ENCODE results near the gene ZNF273.

The ZNF273 gene

DNA sequence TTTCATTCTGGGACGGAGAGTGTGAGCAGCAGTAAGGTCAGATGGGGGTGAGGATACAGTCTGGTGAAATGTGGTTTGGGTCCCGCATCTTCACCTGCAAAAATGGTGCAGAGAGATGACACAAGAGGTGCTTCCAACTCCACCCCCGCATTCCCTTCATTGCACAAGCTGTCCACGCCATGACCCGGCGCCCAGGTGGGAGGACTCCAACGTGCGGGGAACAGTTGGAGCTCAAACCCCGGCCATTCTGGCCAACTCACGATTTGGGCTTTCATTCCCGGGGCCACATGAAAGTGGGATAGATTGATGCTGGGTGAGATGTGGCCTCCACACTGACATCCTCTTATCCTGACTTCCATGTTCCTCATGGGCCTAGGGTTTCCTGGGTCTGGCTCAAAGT lies 34.6 kb upstream of the ZNF273 start:
- TF ChIP-seq CTCF (IDR thresholded peaks at IDR 0.05; ENCODE audit: borderline replicate concordance, control extremely low read depth, extremely low read depth, insufficient read depth, missing control alignments) = no peak
- in situ Hi-C loops (cut with MboI; ENCODE audit: low sequenced_read_pairs, unreplicated experiment) = no loop called here
- no peak for DNase-seq (ENCODE audit: low spot score)

- no peak for TF ChIP-seq CTCF (IDR thresholded peaks at IDR 0.05; ENCODE audit: borderline replicate concordance, control extremely low read depth, extremely low read depth, insufficient read depth, missing control alignments)
- in situ Hi-C loops (cut with MboI; ENCODE audit: low sequenced_read_pairs, unreplicated experiment) = no loop called here
- peak; percentile 15 for DNase-seq (ENCODE audit: low spot score)
Observed at GRCh38 chr7:64869121-64869725, 33.9 kb upstream of the ZNF273 start.

GRCh38 chr7:64869912-64870562 lies 33.0 kb upstream of the ZNF273 start:
- peak; percentile 22 for DNase-seq (ENCODE audit: low spot score)
- no peak for TF ChIP-seq CTCF (IDR thresholded peaks at IDR 0.05; ENCODE audit: borderline replicate concordance, control extremely low read depth, extremely low read depth, insufficient read depth, missing control alignments)
- in situ Hi-C loops (cut with MboI; ENCODE audit: low sequenced_read_pairs, unreplicated experiment) = no loop called here

DNA sequence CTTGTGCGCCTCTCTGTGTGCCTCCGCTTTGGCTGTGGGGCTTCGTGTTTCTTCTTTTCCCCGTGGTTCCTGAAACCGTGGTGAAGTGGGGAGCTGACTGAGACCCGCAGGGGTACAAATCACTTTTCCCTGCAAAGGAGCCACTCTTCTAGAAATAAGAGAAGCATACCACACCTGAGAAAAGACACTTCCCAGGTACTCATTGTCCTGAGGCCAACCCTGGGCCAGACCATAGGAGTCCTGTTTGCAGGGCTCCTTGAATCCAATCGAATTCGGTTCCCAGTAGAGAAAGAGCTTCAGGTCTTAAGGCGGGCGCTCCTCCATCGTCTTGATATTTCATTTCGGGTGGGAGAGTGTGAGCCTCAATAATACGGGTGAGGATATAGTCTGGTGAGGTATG lies 32.4 kb upstream of the ZNF273 start:
- TF ChIP-seq CTCF (IDR thresholded peaks at IDR 0.05; ENCODE audit: borderline replicate concordance, control extremely low read depth, extremely low read depth, insufficient read depth, missing control alignments) = no peak
- DNase-seq (ENCODE audit: low spot score) = no peak
- in situ Hi-C loops (cut with MboI; ENCODE audit: low sequenced_read_pairs, unreplicated experiment) = no loop called here

DNA sequence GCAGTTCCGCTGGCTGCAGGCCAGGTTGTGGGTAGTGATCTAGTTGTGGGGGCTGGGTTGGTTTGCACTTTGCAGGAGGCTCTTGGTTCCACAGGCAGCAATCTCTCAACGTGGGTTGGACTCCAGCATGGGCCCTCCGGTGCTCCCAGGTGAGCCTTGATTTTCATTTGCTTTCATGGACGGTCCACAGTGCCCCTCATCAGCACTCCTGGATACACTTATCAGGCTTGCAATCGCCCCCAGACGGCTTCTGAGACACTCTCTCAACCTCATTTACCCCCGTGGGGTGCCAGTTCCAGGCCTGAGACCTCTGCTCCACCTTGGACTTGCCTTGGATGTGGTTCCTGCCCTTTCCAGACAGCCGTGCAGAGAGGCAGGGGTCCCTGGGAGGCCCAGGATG lies 31.3 kb upstream of the ZNF273 start:
- DNase-seq (ENCODE audit: low spot score) = no peak
- TF ChIP-seq CTCF (IDR thresholded peaks at IDR 0.05; ENCODE audit: borderline replicate concordance, control extremely low read depth, extremely low read depth, insufficient read depth, missing control alignments) = no peak
- in situ Hi-C loops (cut with MboI; ENCODE audit: low sequenced_read_pairs, unreplicated experiment) = no loop called here

- peak; percentile 12 for DNase-seq (ENCODE audit: low spot score)
- in situ Hi-C loops (cut with MboI; ENCODE audit: low sequenced_read_pairs, unreplicated experiment) = no loop called here
- no peak for TF ChIP-seq CTCF (IDR thresholded peaks at IDR 0.05; ENCODE audit: borderline replicate concordance, control extremely low read depth, extremely low read depth, insufficient read depth, missing control alignments)
Observed at GRCh38 chr7:64872351-64873154, 30.5 kb upstream of the ZNF273 start.
